Measurements from ENCODE around the gene FANCI.

The FANCI gene

DNA sequence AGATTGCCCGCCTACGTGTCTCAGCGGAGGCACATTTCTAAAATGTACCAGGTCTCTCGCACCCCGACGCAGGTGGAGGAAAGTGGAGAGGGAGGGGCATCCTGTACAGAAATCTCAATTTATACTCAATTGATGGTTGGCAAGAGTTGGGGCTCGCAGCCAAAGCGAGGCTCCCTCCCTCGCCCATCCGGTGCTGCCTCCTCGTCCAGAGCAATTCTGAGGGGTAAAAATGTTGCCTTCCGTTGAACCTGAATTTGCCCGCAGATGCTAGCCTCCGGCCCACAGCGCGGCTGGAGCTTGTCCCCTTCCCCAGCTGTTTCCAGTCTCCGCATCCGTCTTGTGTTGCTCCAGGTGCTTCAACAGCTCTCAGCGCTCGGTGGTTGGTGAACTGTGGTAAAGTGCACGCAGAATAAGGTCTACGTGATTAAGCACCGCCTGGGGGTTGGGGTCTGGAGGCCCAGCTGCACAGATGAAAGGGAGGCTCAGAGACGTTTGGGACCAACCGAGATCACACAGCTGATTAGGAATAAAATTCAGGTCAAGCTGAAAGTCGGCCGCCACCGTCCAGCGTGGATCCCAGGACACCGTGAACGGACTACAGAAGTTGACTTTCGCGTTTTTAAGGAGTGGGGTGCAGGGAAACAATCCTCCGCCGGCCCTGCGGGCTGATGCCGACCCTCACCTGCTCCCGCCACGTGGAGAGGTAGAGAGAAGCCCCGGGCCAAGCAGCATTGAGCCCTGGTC, 91.7 kb downstream of the FANCI start:
- peaks cover 53% of the 10 kb centered on the region for H3K27me3 ChIP-seq
- H3K27ac ChIP-seq = peak overlapping the region; percentile 96
- H3K9me3 ChIP-seq = no peaks in the 10 kb centered on the region
- H3K4me1 ChIP-seq (ENCODE audit: control insufficient read depth in 1 of 2, insufficient read depth in 1 of 2, low read depth in 1 of 2, low read length in 1 of 2) = peaks cover 12 to 25% of the 10 kb centered on the region in 2 experiments
- peak overlapping the region; percentile 76 to 82 for H3K4me3 ChIP-seq (ENCODE audit: low read depth in 1 of 2, low read length in 1 of 2)
- TF ChIP-seq CTCF (IDR thresholded peaks at IDR 0.05) = no peak
- H3K36me3 ChIP-seq = peaks cover 31% of the 10 kb centered on the region

DNA sequence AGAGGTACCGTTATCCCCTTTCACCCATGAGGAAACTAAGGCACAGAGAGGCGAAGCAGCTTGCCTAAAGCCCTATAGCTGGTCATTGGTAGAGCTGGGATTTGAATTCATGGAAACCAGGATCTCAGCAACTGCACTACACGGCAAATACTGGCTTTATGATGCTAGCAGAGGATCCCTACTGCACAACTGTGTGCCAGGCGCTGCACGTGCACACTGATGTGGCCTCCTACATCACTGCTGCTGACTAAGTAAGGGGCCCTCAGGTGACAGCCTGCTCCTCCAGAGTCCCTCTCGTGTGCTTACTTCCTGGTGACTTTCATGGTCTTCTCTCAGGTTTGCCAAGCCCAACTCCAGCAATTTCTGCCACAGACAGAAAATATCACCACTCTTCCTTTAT, 94.3 kb downstream of the FANCI start:
- H3K4me3 ChIP-seq (ENCODE audit: low read depth in 1 of 2, low read length in 1 of 2) = no peak overlapping the region
- peaks cover 76% of the 10 kb centered on the region for H3K27me3 ChIP-seq
- TF ChIP-seq CTCF (IDR thresholded peaks at IDR 0.05) = no peak
- H3K9me3 ChIP-seq = no peaks in the 10 kb centered on the region
- H3K36me3 ChIP-seq = peaks cover 7% of the 10 kb centered on the region
- no peak overlapping the region for H3K27ac ChIP-seq
- peaks cover 7 to 20% of the 10 kb centered on the region in 2 experiments for H3K4me1 ChIP-seq (ENCODE audit: control insufficient read depth in 1 of 2, insufficient read depth in 1 of 2, low read depth in 1 of 2, low read length in 1 of 2)

- Histone ChIP-seq H3K27ac (no peak overlapping the region), H3K4me3 (ENCODE audit: low read depth in 1 of 2, low read length in 1 of 2) (no peak overlapping the region), H3K9me3 (no peaks in the 10 kb centered on the region), H3K36me3 (no peaks in the 10 kb centered on the region), H3K27me3 (peaks cover 87% of the 10 kb centered on the region), H3K4me1 (ENCODE audit: control insufficient read depth in 1 of 2, insufficient read depth in 1 of 2, low read depth in 1 of 2, low read length in 1 of 2) (peaks cover 0 to 2% of the 10 kb centered on the region in 2 experiments)
- no peak for TF ChIP-seq CTCF (IDR thresholded peaks at IDR 0.05)
These were observed 96.8 kb downstream of the FANCI start for GRCh38 chr15:89340573-89340972.

GRCh38 chr15:89341316-89342005, 97.7 kb downstream of the FANCI start:
- peaks cover 87% of the 10 kb centered on the region for H3K27me3 ChIP-seq
- H3K36me3 ChIP-seq = no peaks in the 10 kb centered on the region
- H3K9me3 ChIP-seq = no peaks in the 10 kb centered on the region
- no peaks in the 10 kb centered on the region for H3K4me1 ChIP-seq (ENCODE audit: control insufficient read depth in 1 of 2, insufficient read depth in 1 of 2, low read depth in 1 of 2, low read length in 1 of 2)
- no peak overlapping the region for H3K27ac ChIP-seq
- TF ChIP-seq CTCF (IDR thresholded peaks at IDR 0.05) = no peak
- H3K4me3 ChIP-seq (ENCODE audit: low read depth in 1 of 2, low read length in 1 of 2) = no peak overlapping the region

GRCh38 chr15:89342840-89343239, 99.1 kb downstream of the FANCI start:
- Histone ChIP-seq H3K4me1 (ENCODE audit: control insufficient read depth in 1 of 2, insufficient read depth in 1 of 2, low read depth in 1 of 2, low read length in 1 of 2) (no peaks in the 10 kb centered on the region), H3K36me3 (no peaks in the 10 kb centered on the region), H3K9me3 (no peaks in the 10 kb centered on the region), H3K4me3 (ENCODE audit: low read depth in 1 of 2, low read length in 1 of 2) (no peak overlapping the region), H3K27ac (no peak overlapping the region), H3K27me3 (peaks cover 85% of the 10 kb centered on the region)
- TF ChIP-seq CTCF (IDR thresholded peaks at IDR 0.05) = no peak

Measured in neutrophil (primary cell).